Lung (tissue), 12 donors: ENCODE measurements around the gene COBL. TPM values are rescaled to one million over a fixed set of nuclear protein-coding genes. Genes with fewer than 3 reads are reported as not detected.

Experiments used
- ATAC-seq: fragments of 200-7000 bp; cut with Tn5 transposase; one replicate; pipeline ENCODE4 v1.9.1; 2020; ENCODE audit warnings: moderate number of reproducible peaks; ENCODE audit not compliant: insufficient read depth, low FRiP score
- DNase-seq, 3 donors: peaks; one replicate each; pipeline ENCODE4 v3.0.0-alpha.2; 2013 to 2017
- H3K27ac ChIP-seq, 2 donors: one replicate each; pipeline ENCODE4 v1.5.1; 2013; ENCODE audit warnings: mild to moderate bottlenecking in 2 of 2, moderate library complexity in 2 of 2, control low read depth in 1 of 2, inconsistent platforms in 1 of 2, low read depth in 1 of 2, low read length in 1 of 2
- H3K27me3 ChIP-seq, 3 donors: one replicate each; pipeline ENCODE4 v1.5.1; 2013; ENCODE audit warnings: low read length in 2 of 3; ENCODE audit not compliant: control insufficient read depth in 3 of 3, insufficient read depth in 3 of 3
- H3K36me3 ChIP-seq, 4 donors: one replicate each; pipeline ENCODE4 v1.5.1; 2013; ENCODE audit warnings: low read length in 4 of 4, mild to moderate bottlenecking in 1 of 4, moderate library complexity in 1 of 4; ENCODE audit not compliant: control insufficient read depth in 4 of 4, insufficient read depth in 4 of 4
- H3K4me1 ChIP-seq, 5 donors: one replicate each; pipeline ENCODE4 v1.5.1; 2013; ENCODE audit warnings: low read length in 5 of 5, mild to moderate bottlenecking in 2 of 5, moderate library complexity in 1 of 5; ENCODE audit not compliant: control insufficient read depth in 5 of 5, insufficient read depth in 5 of 5
- H3K4me3 ChIP-seq: one replicate; pipeline ENCODE4 v1.5.1; 2013; ENCODE audit warnings: mild to moderate bottlenecking, control low read depth, moderate library complexity
- H3K9ac ChIP-seq, 2 donors: one replicate each; pipeline ENCODE4 v1.5.1; 2013; ENCODE audit warnings: low read length in 2 of 2, control low read depth in 1 of 2; ENCODE audit not compliant: insufficient read depth in 1 of 2
- H3K9me3 ChIP-seq, 4 donors: one replicate each; pipeline ENCODE4 v1.5.1; 2013; ENCODE audit warnings: low read length in 3 of 4, mild to moderate bottlenecking in 1 of 4, moderate library complexity in 1 of 4; ENCODE audit not compliant: control insufficient read depth in 4 of 4, insufficient read depth in 3 of 4
- CTCF ChIP-seq: IDR thresholded peaks from 2 replicates; pipeline ENCODE4 v1.5.1; 2012; ENCODE audit warnings: mild to moderate bottlenecking; ENCODE audit errors: control extremely low read depth, extremely low read depth
- WGBS, 2 donors: extraction: QIAGEN DNeasy Blood & Tissue Kit; methylation state at CpG; one replicate each; pipeline ENCODE4 v1.1.7; 2013; 5-methylcytosine and 5-hydroxymethylcytosine counted together
- polyA plus RNA-seq, 2 donors: library from polyadenylated mRNA; stranded (reverse); fragments of 200-250 nt; gene quantifications; one replicate each; pipeline ENCODE4 v1.2.1, GENCODE V29; 2013
- total RNA-seq, 2 donors: library from RNA; depleted of rRNA in 1 of 2; stranded (reverse); fragments of >200 nt in 1 of 2; gene quantifications; one replicate each; pipeline ENCODE4 v1.2.1, GENCODE V29; 2014 to 2021
- donor health status: control.
- donor health status: control.
- donor health status: Bipolar disorder and iron deficiency.
- donor health status: healthy.
- donor health status: DM: yes; HTN: yes; CAD: no.

COBL gene
- total and polyA plus RNA-seq, 4 donors, result 6.3 to 38.1 (median 15.0) TPM

DNA sequence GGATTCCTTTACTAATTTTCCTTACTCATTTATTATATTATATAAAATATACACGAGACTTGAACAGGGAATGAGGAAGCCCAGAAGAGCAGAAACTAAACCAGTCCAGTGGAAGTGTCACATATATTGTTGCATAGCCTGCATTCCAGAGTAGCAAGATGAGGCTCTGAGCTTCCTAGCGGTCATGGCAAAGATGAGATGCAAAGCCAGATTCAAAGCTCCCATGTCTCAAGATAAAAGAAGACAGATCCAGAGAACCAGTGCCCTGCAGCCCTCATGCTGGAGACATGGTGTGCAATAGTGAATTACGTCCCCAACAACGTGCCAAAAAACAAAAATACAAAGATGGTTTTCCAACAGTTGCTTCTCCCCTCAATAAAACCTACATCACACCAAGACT is 59.7 kb downstream of the COBL start:
- Histone ChIP-seq H3K4me3 (no peak overlapping the region), H3K4me1 (peaks cover 0 to 10% (median 0%) of the 10 kb centered on the region in 5 donors), H3K9me3 (no peaks in the 10 kb centered on the region), H3K27ac (no peak overlapping the region), H3K27me3 (no peaks in the 10 kb centered on the region), H3K9ac (no peak overlapping the region), H3K36me3 (no peaks in the 10 kb centered on the region)
- no peak for DNase-seq
- WGBS, 2 donors, result 91 to 92% methylated on average over 4 of the region's 4 CpGs
- ATAC-seq, result no peak
- no peak for TF ChIP-seq CTCF

DNA sequence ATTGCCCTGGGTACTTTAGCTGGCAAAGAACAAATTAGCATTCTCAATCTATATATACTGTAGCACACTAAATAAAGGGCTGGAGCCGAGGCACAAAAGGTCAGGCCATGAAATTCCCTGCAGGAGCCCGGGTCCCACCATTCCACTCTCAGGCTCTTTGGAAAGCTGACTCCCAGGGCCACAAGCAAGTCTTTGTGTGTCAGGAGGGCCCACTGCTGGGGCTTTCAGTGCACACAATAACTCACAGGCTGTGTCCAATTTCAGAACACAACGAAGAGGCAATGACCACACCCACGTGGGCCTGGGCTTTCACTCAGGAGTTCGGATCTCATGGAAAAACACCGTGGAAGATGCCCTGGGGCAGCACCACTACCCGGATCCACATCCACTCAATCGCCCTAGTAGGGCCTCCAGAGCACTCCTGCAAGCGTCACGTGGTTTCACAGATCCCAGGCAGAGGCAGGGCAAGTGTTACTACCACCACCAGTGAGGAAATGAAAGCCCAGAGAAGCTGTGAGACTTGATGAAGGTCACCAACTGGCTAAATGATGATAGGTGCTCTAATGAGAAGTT is 60.3 kb downstream of the COBL start:
- no peak overlapping the region for H3K4me3 ChIP-seq
- H3K4me1 ChIP-seq, result peaks cover 0 to 8% (median 0%) of the 10 kb centered on the region in 5 donors
- DNase-seq (no peak), ATAC-seq (no peak)
- no peak overlapping the region for H3K9ac ChIP-seq
- no peaks in the 10 kb centered on the region for H3K36me3 ChIP-seq
- H3K27ac ChIP-seq, result peak overlapping the region in 1 of 2 donors; percentile 40
- no peak for TF ChIP-seq CTCF
- 70 to 86% methylated on average over 10 of the region's 10 CpGs for WGBS, 2 donors
- H3K9me3 ChIP-seq, result no peaks in the 10 kb centered on the region
- H3K27me3 ChIP-seq, result no peaks in the 10 kb centered on the region

- H3K27ac ChIP-seq, result peak overlapping the region in 1 of 2 donors; percentile 72
Observed at GRCh38 chr7:51255536-51256208, 60.9 kb downstream of the COBL start.

More at GRCh38 chr7:51255536-51256208, 60.9 kb downstream of the COBL start:
- DNase-seq (no peak), ATAC-seq (peak; percentile 34)
- H3K4me1 ChIP-seq, result peaks cover 0 to 9% (median 0%) of the 10 kb centered on the region in 5 donors
- H3K9me3 ChIP-seq, result no peaks in the 10 kb centered on the region
- TF ChIP-seq CTCF, result no peak
- 80 to 82% methylated on average over 11 of the region's 11 CpGs for WGBS, 2 donors
- no peaks in the 10 kb centered on the region for H3K36me3 ChIP-seq
- H3K27me3 ChIP-seq, result no peaks in the 10 kb centered on the region
- H3K9ac ChIP-seq, result no peak overlapping the region
- H3K4me3 ChIP-seq, result no peak overlapping the region
